ENCODE data around the gene SYT7. TPM values are rescaled to one million over a fixed set of nuclear protein-coding genes. Genes with fewer than 3 reads are reported as not detected.

SYT7 gene
- total and polyA plus RNA-seq, 2 of the 8 experiments (the other 6 are each of a cell fraction or from before 2014, with no cell fraction given): 9.6 to 10.5 TPM

GRCh38 chr11:61497473-61497872, 83.4 kb downstream of the SYT7 start:
- Histone ChIP-seq H2BK120ac (replicated peaks; ENCODE audit: low read depth, low read length) (no peak overlapping the region), H3K23me2 (ENCODE audit: low read depth, low read length) (peaks cover 12% of the 10 kb centered on the region; the same call in 1 of the 2 replicates), H2BK12ac (ENCODE audit: low read depth, low read length) (peak overlapping the region; percentile 60), H3K4me1 (replicated peaks in 1 of 4; ENCODE audit: control insufficient read depth in 3 of 4, insufficient read depth in 4 of 4, low read length in 3 of 4) (peaks cover 0 to 9% (median 6%) of the 10 kb centered on the region in 4 experiments; a peak in 5 of 7 replicates), H4K8ac (ENCODE audit: extremely low read depth, insufficient read depth, low read length) (no peak overlapping the region), H2BK20ac (ENCODE audit: low read length) (peak overlapping the region; percentile 83; the same call in 1 of the 2 replicates), H2AK5ac (ENCODE audit: low read depth, low read length) (peak overlapping the region; percentile 65), H2BK5ac (ENCODE audit: low read depth, low read length) (peak overlapping the region; percentile 6; the same call in 1 of the 2 replicates), H3K4me3 (ENCODE audit: extremely low read depth in 1 of 4, insufficient read depth in 2 of 4, low read depth in 3 of 4, low read length in 4 of 4) (no peak overlapping the region), H3K79me1 (ENCODE audit: low read depth, low read length) (no peaks in the 10 kb centered on the region), H3K18ac (ENCODE audit: extremely low read depth, low read length) (no peak overlapping the region), H3K36me3 (ENCODE audit: control insufficient read depth in 2 of 4, insufficient read depth in 4 of 4, low read length in 3 of 4) (no peaks in the 10 kb centered on the region), H3K4me2 (ENCODE audit: insufficient read depth in 1 of 2, low read depth in 2 of 2, low read length in 2 of 2) (no peak overlapping the region), H3K4ac (replicated peaks; ENCODE audit: insufficient read length, low read depth, low read length) (peak overlapping the region; percentile 33), H4K5ac (ENCODE audit: insufficient read length, low read depth, low read length) (no peak overlapping the region), H3K9me3 (ENCODE audit: insufficient read depth in 2 of 2, low read depth in 1 of 2, low read length in 1 of 2) (no peaks in the 10 kb centered on the region), H3K56ac (replicated peaks; ENCODE audit: insufficient read length, low read depth, low read length) (peak overlapping the region; percentile 97), H3K9ac (replicated peaks in 1 of 4; ENCODE audit: extremely low read depth in 1 of 4, low read depth in 3 of 4, low read length in 3 of 4) (no peak overlapping the region), H3K27me3 (replicated peaks in 1 of 4; ENCODE audit: control insufficient read depth in 3 of 4, extremely low read depth in 1 of 4, insufficient read depth in 3 of 4, low read length in 3 of 4) (peaks cover 0 to 8% (median 4%) of the 10 kb centered on the region in 4 experiments; a peak in 4 of 7 replicates), H3K14ac (ENCODE audit: insufficient read length) (no peak overlapping the region), H2BK15ac (ENCODE audit: low read length) (peak overlapping the region; percentile 97; the same call in 1 of the 2 replicates), H3K79me2 (ENCODE audit: control insufficient read depth in 1 of 2, insufficient read depth in 2 of 2, low read length in 2 of 2) (no peaks in the 10 kb centered on the region), H4K91ac (replicated peaks; ENCODE audit: insufficient read length, low read length) (peak overlapping the region; percentile 45), H2AFZ (ENCODE audit: low read length) (no peak overlapping the region), H4K20me1 (replicated peaks in 1 of 2; ENCODE audit: control insufficient read depth in 1 of 2, insufficient read depth in 2 of 2, low read length in 2 of 2) (peaks cover 0 to 7% of the 10 kb centered on the region in 2 experiments), H3K27ac (ENCODE audit: low read depth, low read length) (no peak overlapping the region), H3K23ac (ENCODE audit: insufficient read length) (no peak overlapping the region)
- 87 to 100% methylated on average over 2 of the region's 2 CpGs for whole genome bisulfite sequencing, 2 experiments (ENCODE audit: extremely low coverage in 1 of 2, insufficient coverage in 1 of 2, insufficient read length in 1 of 2, insufficient replicate concordance in 2 of 2, low coverage in 1 of 2, low lambda C conversion rate in 2 of 2, missing lambda C conversion rate in 1 of 2)
- no peak for FAIRE-seq
- POLR2A ChIA-PET (ENCODE audit: partially characterized antibody): no interaction called here
- no peak for DNase-seq (ENCODE audit: low read depth in 1 of 2, low spot score in 2 of 2)
- CTCF ChIA-PET (ENCODE audit: partially characterized antibody): interaction anchor here (40.4 kb wide), 1 partner anchor 30 kb away, joined by 2106 read pairs; a partner anchor contains a TSS
- TF ChIP-seq CHD2 (IDR thresholded peaks at IDR 0.05; ENCODE audit: low read length) (no peak), TAF7 (optimal IDR thresholded peaks at IDR 0.05; ENCODE audit: borderline replicate concordance, low read depth, low read length) (no peak)

Data from H1 (cell line).